GM18907 (cell line): ENCODE results near the gene SNX8.
"Not testable (repeated sequence)": the region's sequence is repeated elsewhere in the genome, so short reads cannot be mapped to it uniquely, and the experiment has no call there.

ENCODE experiments used
- ATAC-seq: cut with Tn5 transposase; IDR thresholded peaks from one replicate; pipeline ENCODE4 v1.9.1; 2021; ENCODE audit warnings: mild to moderate bottlenecking, moderate library complexity; ENCODE audit not compliant: unreplicated experiment

SNX8 gene

GRCh38 chr7:2330493-2330892, 16.3 kb upstream of the SNX8 start:
- no peak for ATAC-seq

DNA sequence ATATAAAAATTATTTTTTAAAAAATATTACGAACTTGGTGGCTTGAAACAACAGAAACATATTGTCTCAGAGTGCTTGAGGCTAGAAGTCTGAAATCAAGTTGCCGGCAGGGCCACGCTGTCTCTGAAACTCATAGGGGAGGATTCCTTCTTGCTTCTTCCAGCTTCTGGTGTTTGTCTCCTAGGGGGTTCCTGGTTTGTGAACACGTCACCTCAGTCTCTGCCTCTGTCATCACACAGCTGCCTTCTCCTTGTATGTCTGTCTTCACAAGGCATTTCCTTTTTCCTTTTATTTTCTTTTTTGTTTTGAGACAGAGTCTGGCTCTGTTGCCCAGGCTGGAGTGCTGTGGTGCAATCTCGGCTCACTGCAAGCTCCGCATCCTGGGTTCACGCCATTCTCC, 12.7 kb upstream of the SNX8 start:
- no peak for ATAC-seq

- no peak for ATAC-seq
These were observed 10.9 kb upstream of the SNX8 start for GRCh38 chr7:2325162-2325561.

- ATAC-seq, result no peak
These were observed 6.8 kb upstream of the SNX8 start for GRCh38 chr7:2321020-2321419.

GRCh38 chr7:2317556-2318293, 3.5 kb upstream of the SNX8 start:
- ATAC-seq, result no peak

DNA sequence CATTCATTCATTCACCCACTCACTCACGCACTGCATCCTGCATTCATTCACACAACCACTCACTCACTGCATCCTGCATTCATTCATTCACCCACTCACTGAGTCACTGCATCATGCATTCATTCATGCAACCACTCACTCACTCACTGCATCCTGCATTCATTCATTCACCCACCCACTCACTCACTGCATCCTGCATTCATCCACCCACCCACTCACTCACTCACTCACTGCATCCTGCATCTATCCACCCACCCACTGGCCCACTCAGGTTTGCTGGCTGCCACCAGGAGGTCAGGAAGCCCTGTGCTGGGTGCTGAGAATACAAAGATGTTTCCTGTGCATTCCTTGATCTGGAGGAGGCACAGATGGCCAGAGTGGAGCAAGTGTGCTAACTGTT, 2.3 kb upstream of the SNX8 start:
- ATAC-seq, result no peak

- ATAC-seq, result no peak
These were observed 1.5 kb upstream of the SNX8 start for GRCh38 chr7:2315787-2316186.

DNA sequence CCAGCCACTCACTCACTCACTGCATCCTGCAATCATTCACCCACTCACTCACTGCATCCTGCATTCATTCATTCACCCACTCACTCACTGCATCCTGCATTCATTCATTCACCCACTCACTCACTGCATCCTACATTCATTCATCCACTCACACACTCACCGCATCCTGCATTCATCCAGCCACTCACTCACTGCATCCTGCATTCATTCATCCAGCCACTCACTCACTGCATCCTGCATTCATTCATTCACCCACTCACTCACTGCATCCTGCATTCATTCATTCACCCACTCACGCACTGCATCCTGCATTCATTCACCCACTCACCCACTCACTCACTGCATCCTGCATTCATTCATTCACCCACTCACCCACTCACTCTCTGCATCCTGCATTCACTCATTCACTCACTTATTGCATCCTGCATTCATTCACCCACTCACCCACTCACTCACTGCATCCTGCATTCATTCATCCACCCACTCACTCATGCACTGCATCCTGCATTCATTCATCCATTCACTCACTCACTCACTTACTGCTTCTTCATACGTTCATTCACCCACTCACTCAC, 802 bp upstream of the SNX8 start:
- ATAC-seq, result not testable (repeated sequence)

GRCh38 chr7:2313450-2314208, 612 bp downstream of the SNX8 start:
- peak; percentile 19 for ATAC-seq

DNA sequence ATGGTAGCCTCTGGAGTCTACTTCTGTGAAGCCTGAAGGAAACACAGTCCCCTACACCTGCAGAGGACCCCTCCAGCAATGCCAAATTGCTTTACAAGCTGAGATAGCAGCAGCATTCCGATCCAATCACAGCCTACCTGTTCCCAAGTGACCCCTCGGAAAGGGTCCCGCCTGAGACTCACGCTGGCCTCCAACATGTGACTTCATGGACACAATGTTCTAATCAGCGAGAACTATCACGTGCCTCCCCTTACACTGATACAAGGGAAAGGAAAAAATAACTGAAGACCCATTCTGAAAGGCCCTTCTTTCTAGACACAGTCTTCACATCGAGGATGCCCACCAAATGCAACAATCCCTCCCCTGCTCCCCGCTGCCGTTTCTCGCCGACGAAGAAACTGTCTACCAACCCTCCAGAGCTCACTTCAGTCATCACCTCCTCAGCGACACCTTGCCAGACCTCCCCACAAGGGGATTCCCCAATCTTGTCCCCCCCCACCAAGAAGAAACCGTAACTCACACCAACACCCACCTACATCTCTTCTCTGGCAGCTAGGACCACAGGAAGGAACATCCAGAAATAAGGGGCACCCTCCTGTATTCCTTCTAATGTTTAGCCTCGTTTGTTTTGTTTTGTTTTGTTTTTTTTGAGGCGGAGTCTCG, 1.8 kb downstream of the SNX8 start:
- ATAC-seq, result no peak

- no peak for ATAC-seq
These were observed 4.3 kb downstream of the SNX8 start for GRCh38 chr7:2309889-2310331.

DNA sequence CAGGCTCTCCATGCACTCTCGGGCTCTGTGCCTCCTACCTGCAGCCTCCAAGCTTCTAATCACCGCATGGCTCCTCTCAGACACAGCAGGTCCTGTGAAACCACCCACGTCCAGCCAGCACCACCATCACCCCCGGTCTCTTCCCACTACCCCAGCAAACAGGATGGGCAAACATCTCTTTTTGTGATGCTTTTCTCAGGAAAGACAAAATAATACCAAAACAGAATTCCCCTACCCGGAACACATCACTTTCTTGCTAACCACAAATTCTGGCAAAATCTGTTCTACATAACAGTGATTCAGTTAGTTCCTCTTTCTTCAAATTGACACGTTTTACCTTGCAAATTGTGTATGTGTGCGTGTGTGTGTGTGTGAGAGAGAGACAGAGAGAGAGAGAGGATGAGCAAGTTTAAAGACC, 6.5 kb downstream of the SNX8 start:
- ATAC-seq, result peak; percentile 48

- no peak for ATAC-seq
These were observed 7.6 kb downstream of the SNX8 start for GRCh38 chr7:2306688-2307087.

DNA sequence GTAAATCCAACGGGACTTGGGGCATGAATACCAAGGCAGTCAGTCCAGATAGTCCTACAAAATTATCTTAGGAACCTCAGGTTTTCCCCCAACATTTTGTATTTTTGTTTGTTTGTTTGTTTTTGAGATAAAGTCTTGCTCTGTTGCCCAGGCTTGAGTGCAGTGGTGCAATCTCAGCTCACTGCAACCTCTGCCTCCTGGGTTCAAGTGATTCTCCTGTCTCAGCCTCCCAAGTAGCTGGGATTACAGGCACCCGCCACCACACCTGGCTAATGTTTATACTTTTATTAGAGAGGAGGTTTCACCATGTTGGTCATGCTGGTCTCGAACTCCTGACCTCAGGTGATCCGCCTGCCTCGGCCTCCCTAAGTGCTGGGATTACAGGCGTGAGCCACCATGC, 9.0 kb downstream of the SNX8 start:
- ATAC-seq, result not testable (repeated sequence)

DNA sequence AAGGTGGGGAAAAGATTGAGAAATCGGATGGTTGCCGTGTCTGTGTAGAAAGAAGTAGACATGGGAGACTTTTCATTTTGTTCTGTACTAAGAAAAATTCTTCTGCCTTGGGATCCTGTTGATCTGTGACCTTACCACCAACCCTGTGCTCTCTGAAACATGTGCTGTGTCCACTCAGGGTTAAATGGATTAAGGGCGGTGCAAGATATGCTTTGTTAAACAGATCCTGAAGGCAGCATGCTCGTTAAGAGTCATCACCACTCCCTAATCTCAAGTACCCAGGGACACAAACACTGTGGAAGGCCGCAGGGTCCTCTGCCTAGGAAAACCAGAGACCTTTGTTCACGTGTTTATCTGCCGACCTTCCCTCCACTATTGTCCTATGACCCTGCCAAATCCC, 10.7 kb downstream of the SNX8 start:
- not testable (repeated sequence) for ATAC-seq

DNA sequence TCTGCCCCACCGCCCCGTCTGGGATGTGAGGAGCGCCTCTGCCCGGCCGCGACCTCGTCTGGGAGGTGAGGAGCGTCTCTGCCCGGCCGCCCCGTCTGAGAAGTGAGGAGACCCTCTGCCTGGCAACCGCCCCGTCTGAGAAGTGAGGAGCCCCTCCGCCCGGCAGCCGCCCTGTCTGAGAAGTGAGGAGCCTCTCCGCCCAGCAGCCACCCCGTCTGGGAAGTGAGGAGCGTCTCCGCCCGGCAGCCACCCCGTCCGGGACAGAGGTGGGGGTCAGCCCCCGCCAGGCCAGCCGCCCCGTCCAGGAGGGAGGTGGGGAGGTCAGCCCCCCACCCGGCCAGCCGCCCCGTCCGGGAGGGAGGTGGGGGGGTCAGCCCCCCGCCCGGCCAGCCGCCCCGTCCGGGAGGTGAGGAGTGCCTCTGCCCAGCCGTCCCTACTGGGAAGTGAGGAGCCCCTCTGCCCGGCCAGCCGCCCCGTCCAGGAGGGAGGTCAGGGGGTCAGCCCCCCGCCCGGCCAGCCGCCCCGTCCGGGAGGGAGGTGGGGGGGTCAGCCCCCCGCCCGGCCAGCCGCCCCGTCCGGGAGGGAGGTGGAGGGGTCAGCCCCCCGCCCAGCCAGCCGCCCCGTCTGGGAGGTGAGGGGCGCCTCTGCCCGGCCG, 11.4 kb downstream of the SNX8 start:
- not testable (repeated sequence) for ATAC-seq

DNA sequence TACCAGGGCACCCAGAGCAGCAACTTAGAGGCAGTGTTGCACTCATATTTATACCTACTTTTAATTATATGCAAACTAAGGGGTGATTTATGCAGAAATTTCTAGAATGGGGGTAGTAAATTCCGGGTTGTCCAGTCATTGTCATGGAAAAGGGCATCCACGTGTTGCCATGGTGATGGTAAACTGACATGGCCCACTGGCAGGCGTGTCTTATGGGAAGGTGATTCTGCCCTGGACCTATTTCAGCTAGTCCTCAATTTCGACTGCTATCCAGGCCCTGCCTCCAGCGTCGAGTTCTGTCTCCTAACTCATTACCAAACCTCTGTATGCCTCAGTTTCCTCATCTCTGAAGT, 12.8 kb downstream of the SNX8 start:
- no peak for ATAC-seq

- ATAC-seq, result no peak
These were observed 14.2 kb downstream of the SNX8 start for GRCh38 chr7:2299870-2300512.

- peak; percentile 40 for ATAC-seq
These were observed 15.0 kb downstream of the SNX8 start for GRCh38 chr7:2299131-2299829.

- ATAC-seq, result no peak
These were observed 17.4 kb downstream of the SNX8 start for GRCh38 chr7:2296832-2297231.
